Measurements from ENCODE around the gene MMP8. TPM values are rescaled to one million over a fixed set of nuclear protein-coding genes. Genes with fewer than 3 reads are reported as not detected.

MMP8 gene
- total RNA-seq, 1 experiment from 2014 or later = not detected

DNA sequence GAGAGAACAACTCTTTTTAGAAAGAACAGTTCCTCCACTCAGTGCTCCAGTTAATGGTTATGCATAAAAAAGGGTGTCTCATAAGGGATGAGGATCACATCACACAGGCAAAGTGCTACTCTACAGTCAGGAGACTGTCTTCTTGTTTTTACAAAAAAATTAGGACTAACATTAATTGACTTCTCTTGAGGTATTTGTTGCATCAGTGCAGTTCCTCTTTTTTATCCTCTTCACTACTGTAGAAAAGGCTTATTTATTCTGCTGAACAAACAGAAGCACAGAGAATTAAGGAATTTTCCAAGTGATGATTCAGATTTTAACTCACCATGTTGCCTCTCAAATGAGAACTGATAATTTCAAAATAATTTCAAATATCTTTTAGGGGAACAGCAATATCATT, 1.9 kb downstream of the MMP8 start:
- DNase-seq (ENCODE audit: low read depth) = no peak

DNA sequence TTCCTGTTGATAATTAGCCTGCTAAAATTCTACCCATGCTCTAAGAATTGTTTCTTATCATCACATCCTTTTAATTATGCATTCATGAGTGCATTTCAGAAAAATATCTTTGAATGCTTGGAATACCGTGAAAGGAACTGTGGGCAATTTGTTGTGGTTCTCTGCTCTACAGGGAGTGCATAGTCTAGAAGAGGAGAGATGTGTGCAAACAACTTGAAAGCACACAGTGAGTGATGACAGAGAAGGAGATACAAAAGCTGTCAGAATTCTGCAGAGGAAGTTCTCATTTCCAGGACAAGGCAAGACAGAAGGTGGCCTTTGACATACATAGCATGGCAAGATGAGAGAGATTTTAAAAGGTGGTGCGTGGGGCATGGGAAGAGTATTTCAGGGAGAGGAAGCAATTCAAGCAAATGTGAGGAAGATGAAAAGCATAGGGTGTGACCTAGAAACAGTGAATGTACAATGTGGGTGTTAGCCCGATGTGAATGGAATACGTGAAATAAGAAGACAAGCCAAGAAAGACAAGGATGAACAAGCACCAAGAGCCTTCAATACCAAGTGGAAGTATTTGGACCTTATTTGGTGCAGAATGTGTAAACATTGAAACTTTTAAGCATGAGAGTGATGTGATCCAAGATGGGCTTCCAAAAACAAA, 5.0 kb downstream of the MMP8 start:
- no peak for DNase-seq (ENCODE audit: low read depth)

GRCh38 chr11:102717280-102717679, 7.5 kb downstream of the MMP8 start:
- no peak for DNase-seq (ENCODE audit: low read depth)

- DNase-seq (ENCODE audit: low read depth) = no peak
Observed at GRCh38 chr11:102716527-102716926, 8.2 kb downstream of the MMP8 start.

GRCh38 chr11:102712137-102712536, 12.6 kb downstream of the MMP8 start:
- DNase-seq (ENCODE audit: low read depth) = no peak

GRCh38 chr11:102709201-102709945, 15.4 kb downstream of the MMP8 start:
- no peak for DNase-seq (ENCODE audit: low read depth)

DNA sequence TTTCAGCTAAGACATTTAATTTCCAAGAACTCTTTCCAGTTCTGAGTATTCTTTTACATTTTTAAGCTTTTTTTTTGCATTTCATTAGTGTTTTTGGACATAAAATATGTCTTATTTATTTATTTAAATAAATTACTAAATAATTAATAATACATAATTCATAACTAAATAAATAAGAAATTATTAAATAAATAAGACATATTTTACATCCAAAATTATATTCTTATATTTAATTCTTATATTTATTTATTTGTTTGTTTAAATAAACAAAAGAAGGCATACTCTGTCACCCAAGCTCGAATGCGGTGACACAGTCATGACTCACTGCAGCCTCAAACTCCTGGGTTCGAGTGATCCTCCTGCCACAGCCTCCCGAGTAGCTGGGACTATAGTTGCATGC, 16.1 kb downstream of the MMP8 start:
- no peak for DNase-seq (ENCODE audit: low read depth)

DNA sequence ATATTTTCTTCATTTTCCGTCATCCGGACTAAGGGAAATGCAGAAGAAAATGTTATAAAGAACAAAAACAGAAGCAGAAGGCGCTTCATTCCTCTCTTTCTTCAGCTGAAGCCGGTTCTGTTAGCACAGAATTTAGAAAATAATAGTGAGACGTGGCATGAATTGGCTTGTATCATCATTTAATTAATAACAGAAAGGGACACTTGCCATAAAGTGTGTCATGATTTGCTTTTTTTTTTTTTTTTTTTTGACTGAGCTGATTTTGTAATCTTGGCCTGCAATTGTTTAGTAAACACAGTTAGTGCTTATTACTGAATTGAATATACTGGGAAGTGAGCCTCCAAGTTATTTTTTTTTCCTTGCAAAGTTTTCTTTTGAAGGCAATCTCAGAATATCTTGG, 19.1 kb downstream of the MMP8 start, which contains the start of gene MMP27:
MMP27 (minus strand) TSS at position 144 of the 400 bp plus-strand sequence; CDS start at position 89, 55 bp downstream.
- no peak for DNase-seq (ENCODE audit: low read depth)

GRCh38 chr11:102704841-102705240, 19.9 kb downstream of the MMP8 start:
- DNase-seq (ENCODE audit: low read depth) = no peak

- no peak for DNase-seq (ENCODE audit: low read depth)
Observed at GRCh38 chr11:102703826-102704493, 20.8 kb downstream of the MMP8 start.

GRCh38 chr11:102695201-102695600, 29.6 kb downstream of the MMP8 start:
- DNase-seq (ENCODE audit: low read depth) = no peak

- DNase-seq (ENCODE audit: low read depth) = no peak
Observed at GRCh38 chr11:102685754-102686153, 39.0 kb downstream of the MMP8 start.

GRCh38 chr11:102685338-102685737, 39.4 kb downstream of the MMP8 start:
- peak; percentile 31 for DNase-seq (ENCODE audit: low read depth)

DNA sequence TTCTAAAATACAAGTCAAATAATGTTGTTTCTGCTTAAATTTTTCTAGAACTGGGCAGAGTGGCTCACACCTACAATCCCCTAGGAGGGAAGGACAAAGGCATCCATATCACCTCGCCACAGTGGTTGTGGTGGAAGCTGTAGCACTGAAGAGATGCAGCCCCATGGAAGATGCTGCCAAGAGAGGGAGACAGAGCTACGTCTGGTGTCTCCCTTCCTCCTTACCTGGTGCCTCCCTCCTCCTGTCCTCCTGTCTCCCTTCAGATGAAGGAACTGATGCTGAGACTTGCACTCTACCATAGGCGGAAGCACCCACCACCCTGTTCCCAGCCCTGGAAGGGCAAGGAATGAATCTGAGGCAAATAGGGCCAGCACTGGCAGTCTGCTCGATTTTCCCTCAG, 41.5 kb downstream of the MMP8 start:
- no peak for DNase-seq (ENCODE audit: low read depth)

DNA sequence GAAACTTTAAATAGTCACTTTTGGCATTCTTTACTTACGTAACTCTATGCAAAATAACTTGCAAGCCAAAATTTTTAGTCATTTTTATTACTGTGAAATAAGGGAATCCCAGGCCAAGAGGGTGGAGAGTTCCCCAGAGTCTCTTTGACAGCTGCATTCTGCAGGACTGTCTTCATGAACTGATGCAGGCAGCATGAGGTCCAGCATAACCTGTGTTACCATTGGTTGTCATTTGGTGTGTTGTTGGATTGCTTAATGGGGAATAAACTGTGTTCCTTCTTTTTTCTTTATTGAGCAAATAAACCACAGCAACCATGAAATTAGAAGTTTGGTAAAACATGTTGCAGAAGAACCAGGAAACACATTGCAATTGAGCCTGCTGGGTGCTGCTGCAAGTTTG, 43.8 kb downstream of the MMP8 start:
- DNase-seq (ENCODE audit: low read depth) = no peak

DNA sequence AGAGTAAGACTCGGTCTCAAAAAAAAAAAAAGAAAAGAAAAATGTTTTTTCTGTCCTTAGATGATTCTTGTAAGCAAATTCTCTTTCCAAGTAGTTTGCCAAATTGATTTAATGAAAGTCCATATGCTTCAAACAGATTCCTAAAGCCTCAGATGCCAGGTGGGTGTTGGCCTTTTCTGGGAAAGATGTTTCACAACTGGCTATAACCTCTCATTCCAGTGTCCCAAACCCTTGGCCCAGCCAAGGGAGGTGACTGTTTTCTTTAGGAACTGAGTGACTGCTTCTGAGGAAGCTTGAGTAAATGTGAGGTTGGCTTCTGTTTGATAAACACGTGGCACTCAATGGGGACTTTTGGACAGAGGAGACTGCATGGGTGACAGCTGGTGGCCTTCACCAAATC, 46.7 kb downstream of the MMP8 start:
- DNase-seq (ENCODE audit: low read depth) = no peak

- DNase-seq (ENCODE audit: low read depth) = no peak
Observed at GRCh38 chr11:102676084-102676483, 48.7 kb downstream of the MMP8 start.

- DNase-seq (ENCODE audit: low read depth) = no peak
Observed at GRCh38 chr11:102669664-102670063, 55.1 kb downstream of the MMP8 start.

DNA sequence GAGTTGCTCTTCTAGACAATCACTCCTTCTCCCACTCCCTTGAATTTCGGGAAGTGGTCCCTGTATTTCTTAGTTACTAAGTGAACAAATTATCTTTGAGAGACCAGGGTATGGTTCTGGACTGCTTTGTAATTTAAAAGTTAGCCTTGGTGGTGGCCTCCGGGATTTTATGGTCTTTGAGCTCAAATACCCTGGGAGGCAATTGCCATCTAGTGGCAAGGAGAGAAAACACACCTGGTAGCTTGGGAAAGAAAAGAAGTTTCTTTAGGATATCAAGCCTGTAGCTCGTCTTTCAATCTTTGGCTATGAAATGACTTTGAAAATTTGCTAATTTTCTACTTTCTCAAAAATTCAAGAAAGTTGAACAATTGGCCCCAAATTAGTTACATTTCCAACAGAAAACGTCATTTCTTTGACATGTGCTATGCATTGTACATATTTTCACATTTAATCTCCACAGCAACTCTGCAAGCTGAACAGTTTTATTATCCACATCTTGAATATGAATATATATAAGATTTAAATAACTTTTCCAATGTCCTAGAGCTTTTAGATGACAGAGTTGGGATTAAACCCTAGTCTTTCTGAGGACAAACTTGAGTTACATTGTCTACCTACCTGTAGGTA, 58.3 kb downstream of the MMP8 start:
- DNase-seq (ENCODE audit: low read depth) = peak; percentile 63

DNA sequence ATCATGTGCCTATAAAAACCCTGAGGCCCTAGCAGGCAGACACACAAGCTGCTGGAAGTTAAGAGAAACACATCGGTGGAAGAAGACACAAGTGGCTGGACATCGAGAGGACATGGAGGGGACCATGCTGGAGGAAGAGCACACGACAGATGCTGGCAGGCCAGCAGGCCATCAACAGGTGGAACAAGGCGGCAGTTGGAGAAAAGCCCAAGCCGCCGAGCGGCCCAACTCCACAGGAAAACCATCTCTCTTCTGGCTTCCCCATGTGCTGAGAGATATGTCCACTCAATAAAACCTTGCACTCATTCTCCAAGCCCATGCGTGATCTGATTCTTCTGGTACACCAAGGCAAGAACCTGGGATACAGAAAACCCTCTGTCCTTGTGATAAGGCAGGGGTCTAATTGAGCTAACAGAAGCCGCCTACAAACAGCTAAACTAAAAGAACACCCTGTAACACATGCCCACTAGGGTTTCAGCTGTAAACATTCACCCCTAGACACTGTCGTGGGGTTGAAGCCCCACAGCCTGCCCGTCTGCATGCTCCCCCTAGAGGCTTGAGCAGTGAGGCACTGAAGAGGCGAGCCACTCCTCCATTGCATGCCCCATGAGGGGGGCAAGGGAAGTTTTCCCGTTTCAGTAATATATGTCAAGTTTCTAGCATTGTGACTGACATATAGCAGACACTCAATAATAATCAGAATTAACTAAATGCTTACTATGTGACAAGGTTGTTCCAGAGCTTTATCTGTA, 60.6 kb downstream of the MMP8 start:
- DNase-seq (ENCODE audit: low read depth) = no peak

DNA sequence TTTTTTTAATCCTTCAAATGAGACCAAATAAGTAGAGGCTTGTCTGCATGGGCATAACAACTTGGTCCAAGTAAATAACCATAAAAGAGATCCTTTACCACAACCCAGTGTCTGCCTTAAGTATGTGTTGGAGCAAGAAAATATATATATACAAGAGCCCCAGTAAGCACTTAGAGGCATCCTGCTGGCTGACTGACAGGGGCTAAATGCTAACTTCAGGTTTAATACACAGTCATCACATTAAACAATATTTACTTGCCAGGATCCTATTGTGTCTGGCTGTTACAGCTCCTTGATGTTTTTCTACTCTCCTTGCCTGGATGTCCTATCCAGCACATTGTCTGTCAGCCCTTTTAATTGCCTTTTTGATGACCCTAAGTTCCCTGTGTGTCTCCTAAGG, 62.1 kb downstream of the MMP8 start:
- DNase-seq (ENCODE audit: low read depth) = no peak

Measured in M059J (cell line).